Astrocyte (in vitro differentiated cells and primary cell): Measurements from ENCODE around the gene C22orf31. TPM values are rescaled to one million over a fixed set of nuclear protein-coding genes. Genes with fewer than 3 reads are reported as not detected.

Source experiments
- DNase-seq: peaks from one replicate; pipeline ENCODE4 v3.0.0-alpha.2; 2010; ENCODE audit warnings: low read depth
- FAIRE-seq: peaks from 2 replicates; lab custom pipeline; 2011; peaks lifted over from hg19 to GRCh38; lab: Jason Lieb, UNC
- H2AFZ ChIP-seq: 2 replicates; pipeline ENCODE4 v1.6.0; 2012; ENCODE audit warnings: low read depth, low read length, inconsistent platforms
- H3K27ac ChIP-seq: 2 replicates; pipeline ENCODE4 v1.5.1; 2011; ENCODE audit warnings: low read depth, low read length, inconsistent platforms
- H3K27me3 ChIP-seq: 2 replicates; pipeline ENCODE4 v1.6.0; 2011; ENCODE audit warnings: low read length, inconsistent platforms; ENCODE audit not compliant: insufficient read depth
- H3K36me3 ChIP-seq: 2 replicates; pipeline ENCODE4 v1.5.1; 2011; ENCODE audit warnings: low read length, inconsistent platforms; ENCODE audit not compliant: insufficient read depth
- H3K4me1 ChIP-seq: 2 replicates; pipeline ENCODE4 v1.5.1; 2011; ENCODE audit warnings: low read length, inconsistent platforms; ENCODE audit not compliant: insufficient read depth
- H3K4me2 ChIP-seq: 2 replicates; pipeline ENCODE4 v1.6.0; 2012; ENCODE audit warnings: low read length, inconsistent platforms
- H3K4me3 ChIP-seq: 2 replicates; pipeline ENCODE4 v1.5.1; 2011; ENCODE audit warnings: low read depth, mild to moderate bottlenecking, low read length, inconsistent platforms; ENCODE audit not compliant: insufficient read depth
- H3K79me2 ChIP-seq: 2 replicates; pipeline ENCODE4 v1.6.0; 2012; ENCODE audit warnings: mild to moderate bottlenecking, low read length, inconsistent platforms; ENCODE audit not compliant: insufficient read depth
- H3K9ac ChIP-seq: 2 replicates; pipeline ENCODE4 v1.6.0; 2012; ENCODE audit warnings: mild to moderate bottlenecking, low read length, inconsistent platforms
- H3K9me3 ChIP-seq: 2 replicates; pipeline ENCODE4 v1.5.1; 2012; ENCODE audit warnings: low read depth, mild to moderate bottlenecking, low read length, inconsistent platforms; ENCODE audit not compliant: insufficient read depth
- H4K20me1 ChIP-seq: 2 replicates; pipeline ENCODE4 v1.6.0; 2012; ENCODE audit warnings: low read length, inconsistent platforms; ENCODE audit not compliant: insufficient read depth
- H3K27ac Mint-ChIP-seq: one replicate; pipeline ENCODE4 v1.8.0; 2021; ENCODE audit warnings: mild to moderate bottlenecking, mixed read lengths; ENCODE audit not compliant: unreplicated experiment
- H3K27me3 Mint-ChIP-seq: one replicate; pipeline ENCODE4 v1.8.0; 2021; ENCODE audit warnings: low read depth, mixed read lengths; ENCODE audit not compliant: unreplicated experiment
- H3K36me3 Mint-ChIP-seq: one replicate; pipeline ENCODE4 v1.8.0; 2021; ENCODE audit warnings: low read depth, mixed read lengths; ENCODE audit not compliant: unreplicated experiment
- H3K4me1 Mint-ChIP-seq: one replicate; pipeline ENCODE4 v1.8.0; 2021; ENCODE audit warnings: low read depth, mixed read lengths; ENCODE audit not compliant: unreplicated experiment
- H3K4me3 Mint-ChIP-seq: one replicate; pipeline ENCODE4 v1.8.0; 2021; ENCODE audit warnings: mild to moderate bottlenecking, moderate library complexity, mixed read lengths; ENCODE audit not compliant: unreplicated experiment
- H3K9me3 Mint-ChIP-seq: one replicate; pipeline ENCODE4 v1.8.0; 2021; ENCODE audit warnings: mild to moderate bottlenecking, mixed read lengths; ENCODE audit not compliant: unreplicated experiment
- EZH2 ChIP-seq: IDR thresholded peaks from 2 replicates; pipeline ENCODE4 v1.6.1; 2012; ENCODE audit warnings: mild to moderate bottlenecking, low read length, inconsistent platforms; ENCODE audit not compliant: insufficient read depth
- total RNA-seq: library from RNA; stranded (reverse); gene quantifications from 2 replicates; pipeline ENCODE4 v1.2.1, GENCODE V29; 2021
- TF ChIP-seq, protein P1 (sequence below): IDR thresholded peaks from 2 replicates; pipeline ENCODE4 v1.5.1; 2011; ENCODE audit warnings: low read depth, mild to moderate bottlenecking, inconsistent platforms, low read length, moderate library complexity; ENCODE audit not compliant: insufficient read depth

Gene C22orf31
- total RNA-seq, 1 donor from 2014 or later = not detected

DNA sequence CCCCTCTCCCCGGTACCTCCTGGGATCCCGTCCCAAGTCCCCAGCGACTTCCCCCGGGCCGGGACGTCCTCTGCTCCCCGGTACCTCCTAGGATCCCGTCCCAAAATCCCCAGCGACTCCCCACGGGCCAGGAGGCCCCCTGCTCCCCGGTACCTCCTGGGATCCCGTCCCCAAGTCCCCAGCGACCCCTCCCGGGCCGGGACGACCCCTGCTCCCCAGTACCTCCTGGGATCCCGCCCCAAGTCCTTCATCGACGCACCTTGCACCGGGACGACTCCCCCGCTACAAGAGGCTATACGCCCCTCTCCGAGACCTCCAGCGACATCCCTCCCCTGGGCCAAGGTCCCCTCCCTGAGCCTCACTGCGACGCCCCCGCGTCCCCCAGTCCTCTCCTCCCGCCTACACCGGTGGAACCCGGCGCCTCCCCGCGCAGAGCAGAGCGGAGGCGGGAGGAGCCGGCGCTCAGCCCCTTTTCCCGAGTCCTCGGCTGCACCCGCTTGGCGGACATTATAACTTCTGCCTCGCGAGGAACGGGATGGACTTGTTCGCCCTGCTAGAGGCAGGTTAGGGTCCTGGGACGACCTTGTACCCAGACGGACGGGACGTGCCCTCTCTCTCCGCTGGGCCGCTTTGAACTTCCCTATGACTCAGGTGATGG, 12.1 kb upstream of the C22orf31 start:
- Histone ChIP-seq H3K9ac (peak overlapping the region; percentile 60), H3K27me3 (peaks cover 28% of the 10 kb centered on the region), H3K79me2 (no peaks in the 10 kb centered on the region), H2AFZ (peak overlapping the region; percentile 83), H3K4me3 (peak overlapping the region; percentile 55), H4K20me1 (no peaks in the 10 kb centered on the region), H3K4me2 (peak overlapping the region; percentile 88), H3K9me3 (no peaks in the 10 kb centered on the region), H3K36me3 (no peaks in the 10 kb centered on the region), H3K4me1 (peaks cover 14% of the 10 kb centered on the region), H3K27ac (no peak overlapping the region)
- Mint-ChIP-seq H3K27ac (no peak overlapping the region), H3K36me3 (no peaks in the 10 kb centered on the region), H3K4me1 (peaks cover 2% of the 10 kb centered on the region), H3K4me3 (peak overlapping the region; percentile 54), H3K27me3 (peaks cover 40% of the 10 kb centered on the region), H3K9me3 (no peaks in the 10 kb centered on the region)
- FAIRE-seq (no peak), DNase-seq (no peak)
- no peak for TF ChIP-seq EZH2
- TF ChIP-seq, protein P1, sequence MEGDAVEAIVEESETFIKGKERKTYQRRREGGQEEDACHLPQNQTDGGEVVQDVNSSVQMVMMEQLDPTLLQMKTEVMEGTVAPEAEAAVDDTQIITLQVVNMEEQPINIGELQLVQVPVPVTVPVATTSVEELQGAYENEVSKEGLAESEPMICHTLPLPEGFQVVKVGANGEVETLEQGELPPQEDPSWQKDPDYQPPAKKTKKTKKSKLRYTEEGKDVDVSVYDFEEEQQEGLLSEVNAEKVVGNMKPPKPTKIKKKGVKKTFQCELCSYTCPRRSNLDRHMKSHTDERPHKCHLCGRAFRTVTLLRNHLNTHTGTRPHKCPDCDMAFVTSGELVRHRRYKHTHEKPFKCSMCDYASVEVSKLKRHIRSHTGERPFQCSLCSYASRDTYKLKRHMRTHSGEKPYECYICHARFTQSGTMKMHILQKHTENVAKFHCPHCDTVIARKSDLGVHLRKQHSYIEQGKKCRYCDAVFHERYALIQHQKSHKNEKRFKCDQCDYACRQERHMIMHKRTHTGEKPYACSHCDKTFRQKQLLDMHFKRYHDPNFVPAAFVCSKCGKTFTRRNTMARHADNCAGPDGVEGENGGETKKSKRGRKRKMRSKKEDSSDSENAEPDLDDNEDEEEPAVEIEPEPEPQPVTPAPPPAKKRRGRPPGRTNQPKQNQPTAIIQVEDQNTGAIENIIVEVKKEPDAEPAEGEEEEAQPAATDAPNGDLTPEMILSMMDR = no peak

- H3K27ac Mint-ChIP-seq = no peak within 1 kb of the TSS
- no peak for FAIRE-seq
Observed at GRCh38 chr22:29072979-29073617, 11.5 kb upstream of the C22orf31 start, which contains the start of gene KREMEN1. Gene KREMEN1 (plus strand): TSS chr22:29073035. CDS start chr22:29073131, 96 bp downstream.

More at GRCh38 chr22:29072979-29073617, 11.5 kb upstream of the C22orf31 start, which contains the start of gene KREMEN1:
- Mint-ChIP-seq H3K27me3 (peaks cover 40% of the 10 kb centered on the region), H3K4me3 (peak within 1 kb of the TSS; percentile 75), H3K36me3 (no peaks in the 10 kb centered on the region), H3K9me3 (no peaks in the 10 kb centered on the region), H3K4me1 (peaks cover 2% of the 10 kb centered on the region)
- H3K27me3 ChIP-seq = peaks cover 28% of the 10 kb centered on the region
- peaks cover 14% of the 10 kb centered on the region for H3K4me1 ChIP-seq
- no peaks in the 10 kb centered on the region for H3K79me2 ChIP-seq
- TF ChIP-seq, protein P1 = no peak
- TF ChIP-seq EZH2 = no peak
- no peak within 1 kb of the TSS for H3K27ac ChIP-seq
- peak within 1 kb of the TSS; percentile 60 for H3K9ac ChIP-seq
- H3K4me3 ChIP-seq = peak within 1 kb of the TSS; percentile 55
- no peak for DNase-seq
- no peaks in the 10 kb centered on the region for H3K36me3 ChIP-seq
- H3K9me3 ChIP-seq = no peaks in the 10 kb centered on the region
- H4K20me1 ChIP-seq = no peaks in the 10 kb centered on the region
- H3K4me2 ChIP-seq = peak within 1 kb of the TSS; percentile 88
- H2AFZ ChIP-seq = peak within 1 kb of the TSS; percentile 83
